Vagina (tissue), 2 donors: ENCODE data around the gene CCDC134. TPM values are rescaled to one million over a fixed set of nuclear protein-coding genes. Genes with fewer than 3 reads are reported as not detected.

Experiments
- DNase-seq, 2 donors: peaks; one replicate each; pipeline ENCODE4 v3.0.0-alpha.2; 2017; ENCODE audit errors: extremely low spot score in 2 of 2
- H3K27ac ChIP-seq: fragments of 200-600 bp; sonication (generic); one replicate; pipeline ENCODE4 v1.5.1; 2019
- H3K27me3 ChIP-seq: fragments of 200-600 bp; sonication (generic); one replicate; pipeline ENCODE4 v1.5.1; 2019
- H3K36me3 ChIP-seq, 2 donors: fragments of 200-600 bp; sonication (generic); one replicate each; pipeline ENCODE4 v1.5.1; 2017 to 2019
- H3K4me1 ChIP-seq: fragments of 200-600 bp; sonication (generic); one replicate; pipeline ENCODE4 v1.5.1; 2019
- H3K4me3 ChIP-seq, 2 donors: fragments of 200-600 bp; sonication (generic); 1 replicate in 1 of 2; 2 replicates in 1 of 2; pipeline ENCODE4 v1.5.1; 2016 to 2019
- H3K9me3 ChIP-seq: fragments of 200-600 bp; sonication (generic); one replicate; pipeline ENCODE4 v1.5.1; 2019
- CTCF ChIP-seq, 3 experiments: fragments of 450-650 bp in 2 of 3; fragments of 200-600 bp in 1 of 3; sonication (generic) in 1 of 3; IDR thresholded peaks; one replicate each; pipeline ENCODE4 v1.5.1; 2017 to 2019; ENCODE audit warnings: antibody characterized with exemption in 3 of 3, mild to moderate bottlenecking in 2 of 3, moderate library complexity in 2 of 3
- POLR2A ChIP-seq, 2 donors: fragments of 450-650 bp; IDR thresholded peaks; one replicate each; pipeline ENCODE4 v1.6.1; 2017; ENCODE audit warnings: antibody characterized with exemption in 2 of 2, mild to moderate bottlenecking in 2 of 2, moderate library complexity in 2 of 2
- POLR2AphosphoS5 ChIP-seq, 2 donors: sonication (generic); formaldehyde crosslinking; IDR thresholded peaks; one replicate each; pipeline ENCODE4 v1.9.0; 2017; ENCODE audit warnings: antibody characterized with exemption in 2 of 2, mild to moderate bottlenecking in 2 of 2, low read depth in 1 of 2; ENCODE audit not compliant: insufficient read depth in 1 of 2
- intact Hi-C: fragments of 100-400 bp; cut with DNase I; formaldehyde crosslinking; loops from one replicate; pipeline ENCODE4 v1.15.1; 2023
- total RNA-seq: library from RNA; depleted of rRNA; stranded (reverse); fragments of >200 nt; gene quantifications from one replicate; pipeline ENCODE4 v1.2.3, GENCODE V29; 2016

CCDC134 gene
- total RNA-seq, 1 donor from 2014 or later = 8.8 TPM

- H3K4me1 ChIP-seq = peaks cover 15% of the 10 kb centered on the region
- intact Hi-C loops = loop anchor here (10.0 kb wide), 1 partner anchor 119 kb away; the partner anchor contains the start of gene CENPM
- H3K27ac ChIP-seq = peak overlapping the region; percentile 24
- no peak overlapping the region for H3K4me3 ChIP-seq
- no peak for DNase-seq
- TF ChIP-seq CTCF (IDR thresholded peaks at IDR 0.05) = no peak
- TF ChIP-seq POLR2AphosphoS5 (IDR thresholded peaks at IDR 0.05; ENCODE audit: insufficient read depth in 1 of 2, low read depth in 1 of 2) = no peak
- TF ChIP-seq POLR2A (IDR thresholded peaks at IDR 0.05) = no peak
- no peaks in the 10 kb centered on the region for H3K36me3 ChIP-seq
- no peaks in the 10 kb centered on the region for H3K27me3 ChIP-seq
- no peaks in the 10 kb centered on the region for H3K9me3 ChIP-seq
Measured at GRCh38 chr22:41826021-41826420, 25.5 kb downstream of the CCDC134 start.

- Histone ChIP-seq H3K36me3 (no peaks in the 10 kb centered on the region), H3K27ac (peak overlapping the region; percentile 24), H3K27me3 (no peaks in the 10 kb centered on the region), H3K4me3 (no peak overlapping the region), H3K4me1 (peaks cover 20% of the 10 kb centered on the region), H3K9me3 (no peaks in the 10 kb centered on the region)
- no peak for DNase-seq
- intact Hi-C loops = loop anchor here (10.0 kb wide), 1 partner anchor 118 kb away; the partner anchor contains the start of gene CENPM
- TF ChIP-seq CTCF (IDR thresholded peaks at IDR 0.05) (no peak), POLR2AphosphoS5 (IDR thresholded peaks at IDR 0.05; ENCODE audit: insufficient read depth in 1 of 2, low read depth in 1 of 2) (no peak), POLR2A (IDR thresholded peaks at IDR 0.05) (no peak)
Measured at GRCh38 chr22:41826430-41827383, 26.2 kb downstream of the CCDC134 start.

- H3K4me1 ChIP-seq = peaks cover 27% of the 10 kb centered on the region
- TF ChIP-seq POLR2AphosphoS5 (IDR thresholded peaks at IDR 0.05; ENCODE audit: insufficient read depth in 1 of 2, low read depth in 1 of 2) = no peak
- TF ChIP-seq POLR2A (IDR thresholded peaks at IDR 0.05) = no peak
- TF ChIP-seq CTCF (IDR thresholded peaks at IDR 0.05) = no peak
- intact Hi-C loops = loop anchor here (10.0 kb wide), 1 partner anchor 117 kb away; the partner anchor contains the start of gene CENPM
- no peak overlapping the region for H3K4me3 ChIP-seq
- H3K27me3 ChIP-seq = no peaks in the 10 kb centered on the region
- no peak overlapping the region for H3K27ac ChIP-seq
- H3K9me3 ChIP-seq = no peaks in the 10 kb centered on the region
- DNase-seq = no peak
- H3K36me3 ChIP-seq = no peaks in the 10 kb centered on the region
Measured at GRCh38 chr22:41827671-41828070, 27.2 kb downstream of the CCDC134 start.

GRCh38 chr22:41828516-41828915 is 28.0 kb downstream of the CCDC134 start:
- Histone ChIP-seq H3K36me3 (no peaks in the 10 kb centered on the region), H3K4me1 (peaks cover 27% of the 10 kb centered on the region), H3K27me3 (no peaks in the 10 kb centered on the region), H3K27ac (no peak overlapping the region), H3K4me3 (no peak overlapping the region), H3K9me3 (no peaks in the 10 kb centered on the region)
- TF ChIP-seq POLR2A (IDR thresholded peaks at IDR 0.05) (no peak), POLR2AphosphoS5 (IDR thresholded peaks at IDR 0.05; ENCODE audit: insufficient read depth in 1 of 2, low read depth in 1 of 2) (no peak)
- intact Hi-C loops = loop anchor here (10.0 kb wide), 1 partner anchor 116 kb away; the partner anchor contains the start of gene CENPM
- no peak for DNase-seq

GRCh38 chr22:41830174-41830573 is 29.7 kb downstream of the CCDC134 start:
- Histone ChIP-seq H3K4me1 (peaks cover 39% of the 10 kb centered on the region), H3K36me3 (no peaks in the 10 kb centered on the region), H3K27ac (no peak overlapping the region), H3K27me3 (no peaks in the 10 kb centered on the region), H3K9me3 (no peaks in the 10 kb centered on the region), H3K4me3 (no peak overlapping the region)
- TF ChIP-seq POLR2AphosphoS5 (IDR thresholded peaks at IDR 0.05; ENCODE audit: insufficient read depth in 1 of 2, low read depth in 1 of 2) = no peak
- TF ChIP-seq POLR2A (IDR thresholded peaks at IDR 0.05) = no peak
- TF ChIP-seq CTCF (IDR thresholded peaks at IDR 0.05) = no peak
- DNase-seq = no peak
- intact Hi-C loops = no loop called here
